Common myeloid progenitor, CD34-positive (primary cell): ENCODE data around the gene ADGRD1.

ENCODE experiments used
- CTCF ChIA-PET: fragments of 350-600 bp; sonication (Branson Sonifier 250); formaldehyde crosslinking; loops from one replicate; lab custom pipeline; 2021; ENCODE audit warnings: antibody characterized with exemption; lab: Charles Lee
- POLR2A ChIA-PET: fragments of 350-600 bp; sonication (Branson Sonifier 250); formaldehyde crosslinking; loops from one replicate; lab custom pipeline; 2021; ENCODE audit warnings: antibody characterized with exemption; lab: Charles Lee
- DNase-seq, 3 donors: peaks; one replicate each; pipeline versions ENCODE4 v3.0.0 to v3.0.0-alpha.2; 2013
- H3K27ac ChIP-seq, 2 experiments: 1 replicate in 1 of 2; 2 replicates in 1 of 2; pipeline ENCODE4 v1.7.0; 2013; ENCODE audit warnings: inconsistent platforms in 2 of 2, low read length in 2 of 2, mild to moderate bottlenecking in 2 of 2, low read depth in 1 of 2, moderate library complexity in 1 of 2; ENCODE audit not compliant: severe bottlenecking in 2 of 2, insufficient read depth in 1 of 2, poor library complexity in 1 of 2
- H3K27me3 ChIP-seq, 5 experiments: replicated peaks in 2 of 5; 1 replicate in 3 of 5; 2 replicates in 2 of 5; pipeline versions ENCODE4 v1.6.1 to v1.7.0; 2013; ENCODE audit warnings: low read length in 4 of 5, mild to moderate bottlenecking in 2 of 5, moderate library complexity in 2 of 5, inconsistent platforms in 1 of 5; ENCODE audit not compliant: insufficient read depth in 5 of 5, control insufficient read depth in 4 of 5
- H3K36me3 ChIP-seq, 4 experiments: 1 replicate in 2 of 4; 2 replicates in 2 of 4; pipeline versions ENCODE4 v1.6.1 to v1.7.0; 2013; ENCODE audit warnings: low read length in 3 of 4, control low read depth in 1 of 4, mild to moderate bottlenecking in 1 of 4; ENCODE audit not compliant: control insufficient read depth in 4 of 4, insufficient read depth in 4 of 4
- H3K4me1 ChIP-seq, 4 experiments: 1 replicate in 3 of 4; 2 replicates in 1 of 4; pipeline versions ENCODE4 v1.6.1 to v1.7.1; 2013; ENCODE audit warnings: low read length in 3 of 4, mild to moderate bottlenecking in 3 of 4, control low read depth in 1 of 4, inconsistent platforms in 1 of 4, moderate library complexity in 1 of 4; ENCODE audit not compliant: control insufficient read depth in 4 of 4, insufficient read depth in 4 of 4; ENCODE audit errors: control extremely low read depth in 1 of 4
- H3K4me3 ChIP-seq, 7 experiments: 1 replicate in 4 of 7; 2 replicates in 3 of 7; pipeline versions ENCODE4 v1.5.1 to v1.7.0; 2013; ENCODE audit warnings: mild to moderate bottlenecking in 7 of 7, low read length in 6 of 7, moderate library complexity in 6 of 7, inconsistent platforms in 2 of 7, low read depth in 2 of 7, control low read depth in 1 of 7; ENCODE audit not compliant: insufficient read depth in 4 of 7, control insufficient read depth in 1 of 7; ENCODE audit errors: extremely low read depth in 1 of 7
- H3K9me3 ChIP-seq, 5 experiments: 1 replicate in 4 of 5; 2 replicates in 1 of 5; pipeline versions ENCODE4 v1.6.1 to v1.7.1; 2013; ENCODE audit warnings: low read length in 4 of 5, mild to moderate bottlenecking in 2 of 5, inconsistent platforms in 1 of 5, low read depth in 1 of 5, moderate library complexity in 1 of 5; ENCODE audit not compliant: control insufficient read depth in 4 of 5, insufficient read depth in 2 of 5; ENCODE audit errors: control extremely low read depth in 1 of 5
- WGBS: methylation state at CpG from one replicate; pipeline ENCODE4 v1.1.5; 2013; ENCODE audit not compliant: insufficient coverage; 5-methylcytosine and 5-hydroxymethylcytosine counted together

ADGRD1 gene

DNA sequence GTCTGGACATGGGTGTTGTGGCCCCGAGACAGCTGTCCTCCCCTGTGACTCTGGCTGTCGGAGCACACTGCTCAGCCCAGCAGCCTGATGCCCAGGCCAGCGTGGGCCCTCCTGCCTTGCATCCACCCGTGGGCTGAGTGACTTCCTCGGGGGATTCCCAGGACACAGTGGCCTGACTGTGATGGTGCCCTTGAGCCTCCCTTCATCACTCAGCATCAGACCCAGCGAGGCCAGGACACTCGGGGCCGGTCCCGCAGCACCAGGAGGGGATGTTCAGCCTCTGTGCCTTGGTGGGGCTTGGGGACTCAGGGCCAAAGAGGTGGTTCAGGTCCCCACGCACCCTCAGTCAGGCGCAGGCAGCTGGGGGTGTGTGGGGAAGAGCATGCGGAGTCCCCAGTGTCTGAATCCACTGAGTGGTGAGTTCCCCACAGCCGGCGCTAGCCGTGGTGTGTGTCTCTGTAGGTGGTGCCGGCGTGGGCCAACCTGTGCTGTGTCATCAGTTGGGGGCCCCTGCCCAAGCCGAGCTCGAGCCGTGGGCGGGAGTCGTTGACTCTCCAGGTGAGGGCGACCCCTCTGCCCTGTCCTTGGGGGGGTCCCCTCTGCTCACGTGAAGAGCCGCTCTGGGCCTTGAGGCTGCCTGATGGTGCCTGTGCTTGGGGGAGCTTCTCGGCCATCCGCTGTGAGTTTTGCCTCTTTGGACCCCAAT lies 185.8 kb downstream of the ADGRD1 start:
- Histone ChIP-seq H3K27ac (no peak overlapping the region), H3K27me3 (no peaks in the 10 kb centered on the region), H3K4me1 (peaks cover 0 to 17% (median 13%) of the 10 kb centered on the region in 4 experiments), H3K4me3 (no peak overlapping the region), H3K9me3 (no peaks in the 10 kb centered on the region), H3K36me3 (no peaks in the 10 kb centered on the region)
- DNase-seq: no peak
- WGBS: 97% methylated on average over 24 of the region's 27 CpGs
- POLR2A ChIA-PET: no interaction called here
- CTCF ChIA-PET: interaction anchor here (1.2 kb wide), 1 partner anchor 12 kb away, joined by 3 read pairs; no protein-coding TSS in a partner anchor

DNA sequence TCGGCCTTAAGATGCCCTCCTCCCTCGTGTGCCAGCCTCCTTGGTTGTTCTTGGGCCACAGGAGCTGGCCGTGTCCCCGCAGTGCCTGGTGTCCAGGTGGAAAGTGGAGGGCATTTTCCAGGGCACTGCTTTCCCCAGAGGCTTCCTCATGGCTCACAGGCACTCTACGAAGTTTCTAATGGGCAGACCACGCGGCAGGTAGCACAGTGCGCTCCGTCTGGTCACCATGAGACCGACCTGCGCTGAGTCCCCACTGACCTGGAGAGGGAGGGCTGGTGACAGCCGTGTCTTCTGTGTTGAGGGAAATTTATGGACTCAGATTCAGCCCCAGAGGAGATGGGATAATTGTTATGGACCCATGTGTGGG lies 186.3 kb downstream of the ADGRD1 start:
- ChIA-PET CTCF (no interaction called here), POLR2A (no interaction called here)
- H3K27me3 ChIP-seq: no peaks in the 10 kb centered on the region
- H3K4me1 ChIP-seq: peaks cover 0 to 17% (median 13%) of the 10 kb centered on the region in 4 experiments
- H3K4me3 ChIP-seq: no peak overlapping the region
- H3K36me3 ChIP-seq: no peaks in the 10 kb centered on the region
- H3K9me3 ChIP-seq: no peaks in the 10 kb centered on the region
- no peak overlapping the region for H3K27ac ChIP-seq
- WGBS: over 99% methylated on average over 9 of the region's 12 CpGs
- DNase-seq: no peak

DNA sequence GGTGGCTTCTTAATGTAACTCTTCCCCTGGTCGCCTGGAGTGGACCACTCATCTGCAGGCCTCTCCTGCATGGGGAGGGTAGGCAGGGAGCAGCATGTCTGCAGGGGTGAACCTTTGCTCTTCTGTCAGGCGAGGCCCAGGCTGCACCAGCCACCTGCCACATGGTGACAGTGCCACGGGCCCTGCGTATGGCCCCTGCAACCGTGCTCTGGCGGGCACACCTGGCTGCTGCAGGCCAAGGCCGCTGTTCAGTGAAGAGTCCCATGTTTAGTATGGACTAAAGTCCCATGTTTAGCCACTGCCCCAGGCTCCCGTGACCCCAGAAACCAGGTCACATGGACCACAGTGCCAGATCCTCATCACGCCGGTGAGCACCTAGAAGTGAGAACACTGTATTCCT lies 187.0 kb downstream of the ADGRD1 start:
- Histone ChIP-seq H3K4me1 (peaks cover 0 to 17% (median 13%) of the 10 kb centered on the region in 4 experiments), H3K27ac (no peak overlapping the region), H3K27me3 (no peaks in the 10 kb centered on the region), H3K9me3 (no peaks in the 10 kb centered on the region), H3K36me3 (no peaks in the 10 kb centered on the region), H3K4me3 (no peak overlapping the region)
- CTCF ChIA-PET: no interaction called here
- DNase-seq: no peak
- WGBS: 96% methylated on average over 8 of the region's 10 CpGs
- POLR2A ChIA-PET: no interaction called here

DNA sequence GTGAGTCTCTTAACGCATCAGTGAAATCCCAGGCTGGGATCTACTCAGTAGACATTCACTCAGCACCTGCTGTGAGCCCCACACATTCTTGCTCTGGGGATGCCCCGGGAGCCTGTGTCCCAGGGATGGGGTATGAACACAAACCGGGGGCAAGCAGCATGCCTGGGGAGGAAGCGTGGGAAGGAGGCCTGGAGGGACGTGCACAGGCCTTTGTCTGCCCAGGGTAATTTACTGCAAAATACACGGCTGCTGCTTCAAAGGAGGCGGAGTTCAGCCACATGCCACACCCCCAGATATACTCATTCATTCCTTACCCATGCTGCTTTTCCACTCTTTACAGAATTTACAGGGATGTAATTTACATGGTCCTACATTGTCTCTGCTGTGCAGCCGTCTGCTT lies 187.8 kb downstream of the ADGRD1 start:
- DNase-seq: no peak
- H3K36me3 ChIP-seq: no peaks in the 10 kb centered on the region
- CTCF ChIA-PET: no interaction called here
- H3K27me3 ChIP-seq: no peaks in the 10 kb centered on the region
- no peaks in the 10 kb centered on the region for H3K9me3 ChIP-seq
- POLR2A ChIA-PET: no interaction called here
- H3K4me3 ChIP-seq: no peak overlapping the region
- peaks cover 0 to 19% (median 15%) of the 10 kb centered on the region in 4 experiments for H3K4me1 ChIP-seq
- WGBS: 91% methylated on average over 8 of the region's 8 CpGs
- H3K27ac ChIP-seq: no peak overlapping the region

DNA sequence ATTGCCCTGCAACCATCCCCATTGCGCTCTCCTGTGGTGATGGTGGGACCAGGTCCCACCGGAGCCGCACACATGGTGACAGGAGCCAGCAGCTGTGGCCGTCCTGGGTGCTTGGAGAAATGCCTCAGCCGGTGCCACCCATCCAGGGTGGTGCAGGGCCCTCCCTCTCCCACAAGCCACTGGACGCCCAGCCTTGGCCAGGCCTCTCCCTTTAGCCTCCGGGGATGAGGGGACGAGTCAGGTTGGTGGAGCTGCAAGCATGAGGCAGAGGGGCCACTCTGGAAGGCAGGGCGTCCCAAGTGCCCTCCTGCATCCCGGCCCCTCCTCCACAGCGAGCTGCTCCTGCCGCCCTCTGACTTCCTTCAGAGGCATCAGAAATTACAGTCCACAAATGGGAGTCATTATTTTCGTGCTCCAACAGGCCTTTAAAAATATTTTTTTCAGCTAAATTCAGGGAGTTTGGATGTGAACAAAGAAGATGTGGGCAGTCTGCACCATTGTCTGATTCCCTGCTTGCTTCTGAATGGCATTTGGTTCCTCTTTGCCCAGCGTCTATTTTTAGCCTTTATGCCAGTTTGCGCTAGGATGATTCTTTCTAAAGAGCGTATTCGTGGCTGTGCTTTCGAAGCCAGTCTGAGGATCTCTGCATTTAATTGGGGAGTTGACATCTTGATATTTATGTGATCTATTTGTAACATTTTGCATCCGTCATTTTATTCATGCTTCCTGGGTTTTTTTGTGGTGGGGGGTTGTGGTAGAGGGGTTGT lies 189.4 kb downstream of the ADGRD1 start:
- no peaks in the 10 kb centered on the region for H3K36me3 ChIP-seq
- no peaks in the 10 kb centered on the region for H3K27me3 ChIP-seq
- POLR2A ChIA-PET: no interaction called here
- peak overlapping the region in 1 of 2 experiments; percentile 46 for H3K27ac ChIP-seq
- peak overlapping the region in 5 of 7 experiments; percentile 23 to 66 (median 46) for H3K4me3 ChIP-seq
- DNase-seq: peak; percentile 46 to 80 (median 69)
- no peaks in the 10 kb centered on the region for H3K9me3 ChIP-seq
- WGBS: 45% methylated on average over 9 of the region's 19 CpGs
- CTCF ChIA-PET: interaction anchor here (0.9 to 1.5 kb wide), 4 partner anchors 9 to 124 kb away, joined by 3 to 6 read pairs (median 4); no protein-coding TSS in a partner anchor
- peaks cover under 1 to 26% (median 17%) of the 10 kb centered on the region in 4 experiments for H3K4me1 ChIP-seq

DNA sequence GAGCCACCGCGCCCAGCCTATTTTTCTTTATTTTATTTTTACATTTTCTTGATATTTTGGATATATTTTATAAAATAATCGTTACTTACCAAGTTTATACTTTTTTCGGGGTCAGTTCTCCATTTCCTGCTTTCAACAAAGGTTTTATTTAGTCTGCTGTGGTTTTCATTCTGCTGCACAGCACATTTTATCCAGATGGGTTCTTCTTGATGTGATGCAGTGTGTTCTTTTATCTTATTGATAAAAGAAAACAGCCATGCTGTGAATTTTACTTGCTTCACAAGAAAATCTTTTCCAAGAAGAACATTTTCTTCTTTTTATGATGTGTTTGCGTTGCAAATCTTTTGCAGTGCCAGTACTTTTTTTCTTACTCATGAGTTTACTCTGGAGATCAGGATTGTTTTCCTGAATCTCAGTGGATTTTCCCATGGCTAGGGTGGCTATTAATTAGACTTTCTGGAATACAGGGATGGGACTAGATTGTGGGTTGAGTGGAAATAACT lies 192.5 kb downstream of the ADGRD1 start:
- Histone ChIP-seq H3K9me3 (peaks cover 0 to 2% (median 0%) of the 10 kb centered on the region in 5 experiments), H3K4me3 (no peak overlapping the region), H3K36me3 (no peaks in the 10 kb centered on the region), H3K27ac (no peak overlapping the region), H3K4me1 (peaks cover 3 to 28% (median 16%) of the 10 kb centered on the region in 4 experiments), H3K27me3 (no peaks in the 10 kb centered on the region)
- ChIA-PET CTCF (no interaction called here), POLR2A (no interaction called here)
- no peak for DNase-seq
- WGBS: no CpG with 5 or more reads among the region's 5 CpGs

DNA sequence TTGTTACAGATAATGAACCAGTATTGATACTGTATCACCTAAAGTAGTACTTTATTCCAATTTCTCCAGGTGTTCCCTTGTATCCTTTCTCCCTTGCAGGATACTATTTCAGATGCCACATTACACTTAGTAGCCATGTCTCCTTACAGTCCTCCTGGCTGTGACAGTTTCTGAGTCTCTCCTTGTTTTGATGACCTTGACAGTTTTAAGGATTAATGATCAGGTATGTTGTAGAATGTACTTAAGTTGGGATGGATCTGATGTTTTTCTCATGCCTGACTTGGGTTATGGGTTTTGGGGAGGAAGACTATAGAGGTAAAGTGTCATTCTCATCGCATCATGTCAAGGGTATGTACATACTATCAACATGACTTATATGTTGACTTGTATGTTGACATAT lies 193.6 kb downstream of the ADGRD1 start:
- peaks cover 0 to 3% (median 2%) of the 10 kb centered on the region in 5 experiments for H3K9me3 ChIP-seq
- no peak for DNase-seq
- no peak overlapping the region for H3K27ac ChIP-seq
- H3K27me3 ChIP-seq: no peaks in the 10 kb centered on the region
- CTCF ChIA-PET: no interaction called here
- H3K36me3 ChIP-seq: no peaks in the 10 kb centered on the region
- WGBS: no CpG with 5 or more reads among the region's 1 CpG
- peaks cover 3 to 28% (median 16%) of the 10 kb centered on the region in 4 experiments for H3K4me1 ChIP-seq
- POLR2A ChIA-PET: no interaction called here
- H3K4me3 ChIP-seq: no peak overlapping the region
